HG02885 (cell line): Measurements from ENCODE around the gene ACADS.

ENCODE experiments used
- ATAC-seq: cut with Tn5 transposase; IDR thresholded peaks from one replicate; pipeline ENCODE4 v1.9.1; 2021; ENCODE audit warnings: mild to moderate bottlenecking; ENCODE audit not compliant: unreplicated experiment, poor library complexity

Gene ACADS

GRCh38 chr12:120750806-120751205, 25.2 kb downstream of the ACADS start:
- ATAC-seq, result no peak

DNA sequence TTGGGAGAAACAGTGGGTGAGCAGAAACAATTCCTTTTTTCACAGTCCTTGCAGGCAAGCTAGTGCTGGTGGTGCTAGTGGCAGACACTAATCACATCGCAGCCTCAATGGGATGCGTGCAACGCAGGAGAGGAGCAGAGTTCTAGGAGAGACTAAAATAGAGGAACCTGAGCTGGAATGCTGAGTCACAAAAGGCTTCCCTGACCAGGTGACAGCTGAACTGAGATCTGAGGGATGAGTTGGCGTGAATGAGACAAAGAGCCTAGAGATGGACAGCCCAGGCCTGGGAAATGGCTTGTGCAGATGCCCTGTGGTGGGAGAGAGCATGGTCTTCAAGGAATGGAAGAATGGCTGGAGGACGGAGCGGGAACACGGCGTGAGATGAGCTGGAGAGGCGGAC, 25.8 kb downstream of the ACADS start:
- no peak for ATAC-seq

- ATAC-seq, result no peak
These were observed 29.2 kb downstream of the ACADS start for GRCh38 chr12:120754792-120755191.

- no peak for ATAC-seq
These were observed 29.6 kb downstream of the ACADS start for GRCh38 chr12:120755269-120755668.

DNA sequence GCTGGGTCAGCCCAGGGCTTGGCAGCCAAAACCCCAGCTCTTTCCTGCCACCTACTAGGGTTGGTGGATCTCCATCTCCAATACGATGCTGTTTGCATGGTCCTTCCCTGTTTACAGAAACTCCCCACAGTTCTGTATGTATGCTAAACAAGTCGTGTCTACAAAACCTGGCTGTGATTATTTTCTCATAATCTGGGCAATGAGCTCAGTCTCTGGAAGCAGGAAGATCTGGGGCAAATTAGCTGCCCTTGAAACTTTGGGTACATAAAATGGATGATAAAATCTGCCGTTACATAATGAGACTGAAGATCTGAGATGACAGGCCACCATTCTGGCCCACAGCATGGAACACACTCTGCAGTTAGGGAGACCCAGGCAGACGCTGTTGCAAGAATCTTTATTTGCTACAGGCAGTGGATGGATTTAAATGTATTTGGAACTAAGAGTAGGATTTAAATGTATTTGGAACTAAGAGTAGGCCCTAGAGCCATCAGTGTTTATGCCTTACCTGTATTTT, 31.7 kb downstream of the ACADS start:
- no peak for ATAC-seq

GRCh38 chr12:120757949-120758348, 32.3 kb downstream of the ACADS start:
- ATAC-seq, result no peak

- no peak for ATAC-seq
These were observed 33.4 kb downstream of the ACADS start for GRCh38 chr12:120758798-120759590.

DNA sequence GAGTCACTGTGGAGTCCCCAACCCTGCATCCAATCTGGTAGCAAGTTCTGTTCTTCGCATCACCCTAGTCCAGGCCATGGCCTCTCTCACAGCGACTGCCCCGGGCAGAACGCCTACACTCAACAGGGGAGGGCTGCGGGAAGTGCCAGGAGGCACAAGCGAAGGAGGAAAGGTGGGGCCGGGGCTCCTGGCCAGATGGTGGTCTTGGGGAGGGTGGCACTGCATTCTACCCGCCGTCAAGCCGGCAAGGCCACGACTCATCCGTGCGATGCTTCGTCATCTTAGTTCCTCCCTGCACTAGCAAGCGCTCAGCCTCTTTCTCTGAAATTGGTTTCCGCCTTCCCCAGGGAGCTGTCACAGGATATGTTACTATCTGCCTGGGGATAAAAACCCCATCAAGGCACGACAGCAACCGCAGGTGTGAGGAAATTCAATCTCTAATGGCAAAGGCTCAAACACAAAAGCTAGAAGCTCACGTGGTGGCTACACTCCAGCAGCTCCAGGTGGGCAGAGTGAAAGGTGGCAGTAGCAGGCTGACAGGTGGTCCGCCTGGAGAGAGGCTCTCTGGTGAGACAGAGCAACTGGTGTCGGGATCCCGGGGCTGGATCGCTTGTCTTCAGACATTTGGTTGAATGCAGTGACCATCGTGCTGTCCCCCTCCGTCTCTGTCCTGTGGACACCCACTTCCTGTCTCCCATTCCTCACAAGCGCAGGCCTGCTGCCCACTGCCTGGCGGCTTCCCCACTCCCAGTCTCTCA, 34.1 kb downstream of the ACADS start:
- ATAC-seq, result no peak

- ATAC-seq, result no peak
These were observed 35.0 kb downstream of the ACADS start for GRCh38 chr12:120760349-120761254.

- ATAC-seq, result no peak
These were observed 35.9 kb downstream of the ACADS start for GRCh38 chr12:120761519-120761934.

DNA sequence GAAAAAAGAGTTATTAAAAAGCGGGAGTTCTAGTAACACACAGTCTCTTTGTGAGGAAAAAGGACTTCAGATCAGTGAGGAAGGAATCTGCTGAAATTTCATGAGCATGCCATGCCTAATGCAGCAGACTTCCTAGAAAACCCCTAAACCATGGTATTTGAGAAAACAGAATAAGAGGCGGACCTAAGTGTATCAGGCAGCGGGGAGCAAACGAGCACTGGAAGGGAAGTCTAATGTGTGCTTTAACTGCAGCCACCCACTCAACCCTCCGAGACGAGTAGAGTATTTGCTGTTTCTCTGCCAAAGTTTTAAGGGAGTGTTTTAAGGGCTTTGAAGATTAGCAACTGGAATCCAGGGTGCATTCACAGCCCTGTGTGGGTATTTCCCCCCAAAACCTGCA, 36.5 kb downstream of the ACADS start:
- ATAC-seq, result no peak

DNA sequence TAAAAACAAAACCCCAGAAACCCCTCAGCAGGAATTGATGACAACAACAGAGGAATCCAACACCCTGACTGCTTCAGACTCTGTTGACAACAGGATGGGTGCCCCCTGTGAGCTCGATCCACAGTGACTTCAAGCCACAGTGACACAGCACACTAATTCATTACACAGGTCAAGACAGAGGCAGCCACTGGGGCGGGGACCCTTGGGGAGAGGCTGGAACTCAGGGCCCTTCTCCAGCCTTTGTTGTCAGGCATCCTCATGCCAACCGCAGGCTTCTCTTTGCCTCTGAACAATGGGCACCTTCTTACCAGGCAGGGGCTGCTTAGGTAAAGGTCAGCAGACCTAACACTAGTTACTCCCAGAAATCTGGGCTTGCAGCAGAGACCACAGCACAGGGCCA, 37.6 kb downstream of the ACADS start:
- no peak for ATAC-seq

DNA sequence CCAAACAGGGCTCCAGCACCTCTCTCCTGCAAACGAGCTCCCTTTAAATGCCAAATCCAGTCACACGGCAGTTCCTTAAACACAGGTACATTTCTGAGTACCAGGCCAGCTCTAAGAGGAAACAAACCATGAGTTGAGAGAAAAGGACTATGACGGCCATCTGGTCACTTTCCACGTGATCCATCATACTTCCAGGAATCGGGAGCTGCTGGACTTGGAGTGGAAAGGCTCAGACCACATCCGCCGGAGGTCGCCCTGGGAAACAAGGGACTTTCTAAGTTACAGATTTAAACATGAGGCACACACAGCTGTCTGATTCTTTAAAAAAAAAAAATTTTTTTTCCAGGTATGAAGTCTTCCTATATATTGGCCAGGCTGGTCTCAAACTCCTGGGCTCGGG, 39.2 kb downstream of the ACADS start:
- ATAC-seq, result no peak

DNA sequence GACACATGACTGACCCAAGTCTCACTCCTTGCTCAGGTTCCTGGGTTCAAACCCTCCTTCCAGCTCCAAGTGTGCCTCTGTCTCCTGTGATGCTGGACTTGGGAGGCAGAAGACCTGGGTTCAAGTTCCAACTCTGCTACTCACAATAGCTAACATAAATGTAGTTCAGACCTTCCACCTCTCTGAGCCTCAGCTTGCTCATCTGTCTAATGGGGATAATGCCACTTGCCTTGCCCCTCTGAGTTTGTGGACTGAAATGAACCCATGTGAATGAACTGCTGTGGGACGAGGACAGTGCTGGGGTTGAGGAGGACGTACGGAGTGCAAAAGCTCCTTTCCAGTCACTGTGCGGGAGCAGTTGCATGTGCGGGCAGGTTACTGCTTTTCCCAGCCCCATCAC, 40.9 kb downstream of the ACADS start:
- ATAC-seq, result no peak

DNA sequence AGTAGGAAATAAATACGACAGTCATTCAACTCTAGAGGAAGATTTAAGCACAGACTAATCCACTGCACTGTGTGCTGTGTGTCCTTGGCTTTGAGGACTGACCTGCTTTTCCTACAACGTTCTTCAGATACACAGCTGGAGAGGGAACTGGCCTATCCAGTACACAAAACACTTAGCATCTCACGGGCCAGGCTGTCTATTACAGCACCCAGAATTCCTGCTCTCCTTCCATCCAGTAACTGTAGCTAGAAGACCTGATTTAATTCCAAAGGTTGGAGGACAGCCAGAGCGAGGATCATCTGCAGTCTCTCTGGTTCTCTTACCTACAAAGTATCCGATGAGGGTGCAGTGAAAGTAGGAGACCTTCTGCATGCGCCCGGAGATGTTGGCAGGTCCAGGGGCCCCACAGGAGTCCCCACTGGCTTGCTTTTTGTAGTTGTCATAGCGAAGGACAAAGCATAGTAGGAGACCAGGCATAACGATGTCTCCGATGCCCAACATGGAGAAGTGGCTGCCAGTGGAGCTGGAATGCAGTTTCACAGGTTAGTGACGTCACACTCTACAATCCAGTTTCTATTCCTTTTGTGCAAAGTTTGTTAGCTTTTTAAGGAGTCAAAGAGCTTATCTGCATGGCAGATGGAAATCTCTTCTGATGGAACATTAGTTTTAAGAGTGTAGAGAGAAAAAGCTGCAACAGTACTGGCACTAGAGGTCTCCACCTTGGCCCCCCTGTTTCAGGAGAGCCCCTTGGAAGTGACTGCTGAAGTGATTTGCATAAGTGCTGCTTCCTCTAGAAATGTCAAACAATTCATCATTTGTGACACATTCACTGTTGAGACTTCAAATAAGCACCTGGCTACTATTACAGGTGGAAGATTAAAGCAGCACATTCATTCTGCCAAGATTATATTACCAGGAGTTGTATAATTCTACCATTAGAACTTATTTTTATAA, 41.7 kb downstream of the ACADS start:
- no peak for ATAC-seq

DNA sequence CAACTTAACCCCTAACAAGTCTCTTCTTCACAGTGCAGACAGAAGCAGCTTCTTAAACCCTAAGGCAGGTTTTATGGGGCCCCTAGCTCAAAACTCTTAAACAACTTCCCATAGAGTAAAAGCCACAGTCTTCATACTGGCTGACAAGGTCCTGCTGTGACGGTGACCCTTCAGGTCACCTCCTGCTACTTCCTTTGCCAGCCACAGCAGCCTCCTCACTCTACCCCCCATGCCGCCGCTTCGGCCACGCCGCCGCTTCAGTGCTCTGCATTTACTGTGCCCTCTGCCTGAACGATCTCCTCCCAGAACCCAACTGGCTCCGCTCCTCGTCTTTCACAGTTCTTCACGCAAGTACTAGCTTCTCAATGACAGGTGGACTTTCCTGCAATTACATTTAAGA, 45.5 kb downstream of the ACADS start:
- ATAC-seq, result no peak

DNA sequence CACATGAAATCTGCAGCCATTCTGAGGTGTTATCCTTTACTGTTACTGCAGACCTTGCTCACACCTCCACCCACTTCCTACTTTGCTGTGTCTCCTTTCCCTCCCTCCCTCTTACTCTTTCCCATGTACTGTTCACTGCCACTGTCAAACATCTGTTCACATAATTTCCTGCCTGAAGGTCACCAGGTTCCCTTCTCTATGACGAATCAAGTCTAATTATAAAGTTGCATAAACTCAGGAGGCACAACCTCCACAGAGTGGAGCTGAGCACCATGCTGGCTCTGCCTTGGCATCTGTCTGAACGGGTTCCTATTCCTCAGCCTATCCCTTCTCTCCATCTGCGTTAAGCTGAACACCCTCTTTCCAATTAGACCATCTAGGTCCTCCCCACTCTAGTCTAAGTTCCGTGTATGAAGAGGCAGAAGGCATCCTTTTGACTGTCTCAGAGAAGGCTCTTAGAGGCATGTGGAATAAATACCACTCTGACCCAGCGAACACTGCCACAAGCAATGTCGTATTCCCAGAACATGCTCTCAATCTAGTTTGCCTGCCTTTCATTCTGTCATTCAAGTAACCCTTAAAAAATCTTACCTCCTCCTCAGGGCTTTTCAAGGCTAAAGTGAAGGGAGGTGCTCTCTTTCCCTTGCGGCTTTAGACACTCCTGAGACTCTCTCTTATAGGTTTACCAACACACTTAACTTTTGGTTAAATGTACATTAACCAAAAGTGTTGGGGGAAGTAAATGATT, 48.7 kb downstream of the ACADS start:
- no peak for ATAC-seq

DNA sequence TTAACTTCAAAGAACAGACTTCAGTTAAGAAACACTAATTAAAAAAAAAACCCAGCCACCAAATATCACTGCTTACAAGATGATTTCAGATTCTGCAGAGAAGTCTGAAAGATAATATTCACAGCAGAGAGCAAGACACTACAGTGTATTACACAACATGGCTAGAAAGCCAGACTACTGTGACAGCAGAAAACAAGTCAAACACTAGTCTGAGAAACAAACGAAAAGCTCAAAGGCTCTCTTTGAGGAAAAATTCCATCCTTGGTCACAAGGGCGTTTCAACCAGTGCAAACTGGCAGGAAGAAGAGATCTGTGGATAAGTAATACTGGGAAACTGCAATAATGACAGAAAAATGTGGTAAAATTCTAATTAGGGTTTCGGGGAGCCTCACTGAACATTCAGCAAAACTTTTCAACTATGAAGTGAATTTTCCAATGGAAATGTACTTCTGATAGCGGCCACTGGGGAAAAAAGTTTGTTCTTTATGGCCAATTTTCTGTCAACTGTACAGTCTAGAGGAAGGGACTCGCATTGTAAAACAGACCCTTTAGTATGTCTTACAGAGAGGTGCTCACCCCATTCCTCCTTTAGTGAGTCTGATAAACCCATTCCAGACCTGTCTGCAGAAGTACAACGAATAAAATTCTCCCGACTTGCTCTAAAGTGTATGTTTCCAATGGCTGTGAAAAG, 50.4 kb downstream of the ACADS start:
- no peak for ATAC-seq
